ENCODE results near the gene TARP.
"Not testable (repeated sequence)": the region's sequence is repeated elsewhere in the genome, so short reads cannot be mapped to it uniquely, and the experiment has no call there.

The TARP gene

GRCh38 chr7:38244516-38244915 is 28.9 kb downstream of the TARP start:
- H3K36me3 ChIP-seq (ENCODE audit: low read depth): no peaks in the 10 kb centered on the region
- no peak for TF ChIP-seq CTCF (IDR thresholded peaks at IDR 0.05)
- H3K9me3 ChIP-seq: no peaks in the 10 kb centered on the region
- intact Hi-C loops (cut with DNase I, micrococcal nuclease): no loop called here
- no peak overlapping the region for H3K4me3 ChIP-seq
- ATAC-seq: no peak
- DNase-seq: no peak
- H3K4me1 ChIP-seq (ENCODE audit: low read depth): no peaks in the 10 kb centered on the region

- ATAC-seq; intact Hi-C loops (cut with DNase I, micrococcal nuclease): not testable (repeated sequence)
These were observed 30.1 kb downstream of the TARP start for GRCh38 chr7:38243345-38243744.

GRCh38 chr7:38242814-38243213 is 30.6 kb downstream of the TARP start:
- DNase-seq: no peak
- no peak overlapping the region for H3K4me3 ChIP-seq
- H3K9me3 ChIP-seq: no peaks in the 10 kb centered on the region
- intact Hi-C loops (cut with DNase I, micrococcal nuclease): no loop called here
- ATAC-seq: no peak
- TF ChIP-seq CTCF (IDR thresholded peaks at IDR 0.05): no peak
- H3K4me1 ChIP-seq (ENCODE audit: low read depth): no peaks in the 10 kb centered on the region
- no peaks in the 10 kb centered on the region for H3K36me3 ChIP-seq (ENCODE audit: low read depth)

More at GRCh38 chr7:38243345-38243744, 30.1 kb downstream of the TARP start:
- not testable (repeated sequence) for H3K4me1 ChIP-seq (ENCODE audit: low read depth); DNase-seq; H3K9me3 ChIP-seq; H3K36me3 ChIP-seq (ENCODE audit: low read depth); H3K4me3 ChIP-seq

GRCh38 chr7:38241071-38241470 is 32.4 kb downstream of the TARP start:
- no peaks in the 10 kb centered on the region for H3K9me3 ChIP-seq
- no peak for TF ChIP-seq CTCF (IDR thresholded peaks at IDR 0.05)
- H3K4me3 ChIP-seq: no peak overlapping the region
- intact Hi-C loops (cut with DNase I, micrococcal nuclease): no loop called here
- H3K4me1 ChIP-seq (ENCODE audit: low read depth): no peaks in the 10 kb centered on the region
- no peak for ATAC-seq
- no peaks in the 10 kb centered on the region for H3K36me3 ChIP-seq (ENCODE audit: low read depth)
- DNase-seq: no peak

GRCh38 chr7:38239129-38239528 is 34.3 kb downstream of the TARP start:
- H3K36me3 ChIP-seq (ENCODE audit: low read depth); DNase-seq; ATAC-seq; H3K4me3 ChIP-seq; intact Hi-C loops (cut with DNase I, micrococcal nuclease); H3K9me3 ChIP-seq; H3K4me1 ChIP-seq (ENCODE audit: low read depth): not testable (repeated sequence)

- ATAC-seq: no peak
- DNase-seq: no peak
- no peaks in the 10 kb centered on the region for H3K4me1 ChIP-seq (ENCODE audit: low read depth)
- TF ChIP-seq CTCF (IDR thresholded peaks at IDR 0.05): no peak
- intact Hi-C loops (cut with DNase I, micrococcal nuclease): no loop called here
- H3K4me3 ChIP-seq: no peak overlapping the region
- H3K36me3 ChIP-seq (ENCODE audit: low read depth): no peaks in the 10 kb centered on the region
- H3K9me3 ChIP-seq: no peaks in the 10 kb centered on the region
These were observed 37.8 kb downstream of the TARP start for GRCh38 chr7:38235606-38236005.

GRCh38 chr7:38234759-38235158 is 38.7 kb downstream of the TARP start:
- ATAC-seq; H3K9me3 ChIP-seq; intact Hi-C loops (cut with DNase I, micrococcal nuclease); H3K4me1 ChIP-seq (ENCODE audit: low read depth); H3K36me3 ChIP-seq (ENCODE audit: low read depth); H3K4me3 ChIP-seq: not testable (repeated sequence)
- DNase-seq: peak in 1 of 3 donors; percentile 37
